ENCODE data around the gene LEF1. TPM values are rescaled to one million over a fixed set of nuclear protein-coding genes. Genes with fewer than 3 reads are reported as not detected.

Gene LEF1
- total and polyA plus RNA-seq, 12 donors: 0.22 to 4.6 (median 0.76) TPM; not detected in 1

GRCh38 chr4:108042927-108043326 is 125.8 kb downstream of the LEF1 start:
- TF ChIP-seq CTCF (IDR thresholded peaks at IDR 0.05): no peak
- WGBS, 2 donors: 92 to 94% methylated on average over 3 of the region's 3 CpGs
- no peak for ATAC-seq

GRCh38 chr4:108037884-108038283 is 130.8 kb downstream of the LEF1 start:
- ATAC-seq (no peak), DNase-seq (no peak)
- no peak for TF ChIP-seq CTCF (IDR thresholded peaks at IDR 0.05)
- Histone ChIP-seq H3K36me3 (peaks cover 0 to 36% (median 15%) of the 10 kb centered on the region in 9 donors), H3K27ac (no peak overlapping the region), H3K4me1 (peaks cover 0 to 11% (median 0%) of the 10 kb centered on the region in 9 donors), H3K9me3 (no peaks in the 10 kb centered on the region), H3K27me3 (no peaks in the 10 kb centered on the region), H3K4me3 (no peak overlapping the region)
- intact Hi-C loops (cut with DNase I): no loop called here
- 95 to 99% methylated on average over 2 of the region's 2 CpGs for WGBS, 2 donors

More at GRCh38 chr4:108042927-108043326, 125.8 kb downstream of the LEF1 start:
- Histone ChIP-seq H3K4me3 (no peak overlapping the region), H3K4me1 (peaks cover 0 to 9% (median 0%) of the 10 kb centered on the region in 9 donors), H3K9me3 (no peaks in the 10 kb centered on the region), H3K36me3 (no peaks in the 10 kb centered on the region), H3K27me3 (no peaks in the 10 kb centered on the region), H3K27ac (no peak overlapping the region)
- intact Hi-C loops (cut with DNase I): no loop called here
- DNase-seq: no peak

GRCh38 chr4:108036213-108036612 is 132.5 kb downstream of the LEF1 start:
- Histone ChIP-seq H3K4me1 (peaks cover 0 to 11% (median 0%) of the 10 kb centered on the region in 9 donors), H3K27ac (no peak overlapping the region), H3K27me3 (no peaks in the 10 kb centered on the region), H3K36me3 (peaks cover 0 to 50% (median 19%) of the 10 kb centered on the region in 9 donors), H3K4me3 (no peak overlapping the region), H3K9me3 (no peaks in the 10 kb centered on the region)
- no peak for TF ChIP-seq CTCF (IDR thresholded peaks at IDR 0.05)
- peak in 3 of 8 donors; percentile 46 to 59 (median 56) for ATAC-seq
- 60 to 70% methylated on average over 7 of the region's 7 CpGs for WGBS, 2 donors
- DNase-seq: no peak
- intact Hi-C loops (cut with DNase I): no loop called here

- TF ChIP-seq CTCF (IDR thresholded peaks at IDR 0.05): no peak
- intact Hi-C loops (cut with DNase I): no loop called here
- WGBS, 2 donors: 79 to 87% methylated on average over 6 of the region's 6 CpGs
- Histone ChIP-seq H3K27me3 (no peaks in the 10 kb centered on the region), H3K9me3 (no peaks in the 10 kb centered on the region), H3K4me1 (peaks cover 0 to 11% (median 0%) of the 10 kb centered on the region in 9 donors), H3K36me3 (peaks cover 0 to 54% (median 22%) of the 10 kb centered on the region in 9 donors), H3K27ac (no peak overlapping the region), H3K4me3 (no peak overlapping the region)
- ATAC-seq (no peak), DNase-seq (no peak)
Measured at GRCh38 chr4:108035691-108036090, 133.0 kb downstream of the LEF1 start.

Measured in heart right ventricle (tissue), 16 donors.